LoVo (cell line): ENCODE results near the gene ITPRIPL2.

Experiments
- DNase-seq: peaks from one replicate; pipeline ENCODE4 v3.0.0-alpha.2; 2016; ENCODE audit warnings: low spot score

ITPRIPL2 gene

DNA sequence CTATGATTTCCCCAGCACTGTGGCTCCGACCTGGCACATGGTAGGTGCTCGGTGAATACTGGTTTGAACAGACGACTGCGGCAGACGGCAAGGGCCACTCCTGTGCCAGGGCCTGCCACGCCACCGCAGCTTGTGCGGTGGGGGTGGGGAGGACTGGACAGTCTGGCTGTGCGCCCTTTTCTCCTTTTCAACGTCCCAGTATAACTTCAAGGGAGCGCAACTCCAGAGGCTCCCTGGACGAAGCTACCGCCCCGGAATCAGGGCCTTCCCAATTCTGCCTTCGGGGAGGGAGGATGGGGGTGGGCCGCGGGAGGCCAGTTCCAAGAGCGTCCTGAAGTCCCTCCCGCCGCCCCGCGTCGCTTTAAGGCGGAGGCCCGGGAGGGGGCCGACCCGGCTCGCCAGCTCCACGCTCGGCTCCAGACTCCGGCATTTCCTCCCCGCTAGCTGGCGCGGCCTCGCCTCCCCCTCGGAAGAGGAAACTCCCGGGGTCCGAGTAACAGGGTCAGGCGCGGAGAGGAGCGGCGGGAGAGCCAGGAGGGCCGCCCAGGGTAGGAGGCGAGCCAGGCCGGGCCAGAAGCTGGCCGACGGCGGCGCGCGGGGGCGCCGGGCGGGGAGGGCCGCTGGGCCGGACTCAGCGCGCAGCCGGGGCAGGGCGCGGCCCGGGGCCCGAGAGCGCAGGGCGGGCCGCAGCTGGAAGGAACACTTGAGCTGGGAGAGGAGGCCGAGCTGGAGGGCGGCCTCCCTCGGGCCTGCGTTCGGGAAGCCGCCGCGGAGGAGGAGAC lies at the start of gene ITPRIPL2:
Gene ITPRIPL2, plus strand, starts transcription at position 388 of the 782 bp plus-strand sequence. CDS start 498 bp downstream, outside the sequence.
- peak; percentile 83 for DNase-seq

DNA sequence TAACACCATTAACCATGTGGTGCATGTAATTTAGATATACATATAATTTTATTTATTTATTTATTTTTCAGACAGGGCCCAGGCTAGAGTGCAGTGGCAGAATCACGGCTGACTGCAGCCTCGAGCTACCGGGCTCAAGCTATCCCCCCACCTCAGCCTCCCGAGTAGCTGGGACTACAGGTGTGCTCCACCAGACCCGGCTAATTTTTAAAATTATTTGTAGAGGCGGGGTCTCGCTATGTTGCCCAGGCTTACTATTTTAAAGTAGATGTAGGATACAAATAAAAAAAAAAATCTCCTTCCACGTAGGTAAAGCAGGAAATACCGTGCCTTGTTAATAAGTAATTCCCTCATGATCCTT lies 46.8 kb upstream of the ITPRIPL2 start:
- DNase-seq, result no peak

DNA sequence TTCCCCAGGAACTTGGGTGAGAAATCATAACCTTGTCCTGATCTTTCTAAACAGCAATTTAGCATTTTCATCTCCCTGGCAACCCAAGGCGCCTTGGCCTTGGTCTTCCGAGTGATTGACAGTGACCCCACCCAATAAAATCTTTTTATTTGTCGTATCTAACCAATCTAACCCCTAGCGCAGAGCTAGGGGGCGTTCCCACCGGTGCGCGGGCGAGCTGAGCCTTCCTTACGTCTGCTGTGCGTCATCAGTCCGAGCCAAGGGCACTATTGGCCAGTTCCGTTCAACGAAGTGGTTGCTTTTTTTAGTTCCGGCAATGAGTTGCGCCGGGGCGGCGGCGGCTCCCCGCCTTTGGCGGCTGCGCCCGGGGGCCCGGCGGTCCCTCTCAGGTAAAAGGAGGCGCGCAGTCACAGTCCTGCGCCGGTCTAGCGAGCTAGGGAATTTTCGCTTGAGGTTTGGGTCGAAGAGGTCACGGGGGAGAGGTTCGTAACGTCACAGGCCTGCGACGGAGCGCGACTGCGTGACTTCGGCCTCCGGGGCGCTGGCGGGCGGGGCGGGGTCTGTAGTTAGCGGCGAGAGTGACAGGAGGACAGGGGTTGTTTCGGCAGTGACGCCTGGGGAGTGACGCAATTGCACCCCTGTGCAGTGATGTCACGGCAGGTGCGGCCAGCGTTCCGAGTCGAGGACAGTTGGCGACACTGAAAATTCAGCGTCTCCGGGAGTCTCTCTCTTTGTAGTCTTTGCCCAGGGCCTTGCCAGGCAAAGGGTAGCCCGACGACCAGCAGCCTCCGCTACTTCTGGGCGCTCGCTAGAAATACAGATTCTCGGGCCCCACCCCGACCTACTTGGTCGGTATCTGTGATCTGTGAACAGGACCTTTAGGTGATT lies 46.2 kb upstream of the ITPRIPL2 start, which contains the start of gene COQ7:
Gene COQ7, plus strand, starts transcription at position 266 of the 888 bp plus-strand sequence. Its CDS starts 51 bp downstream, at position 317.
- DNase-seq, result peak; percentile 99

DNA sequence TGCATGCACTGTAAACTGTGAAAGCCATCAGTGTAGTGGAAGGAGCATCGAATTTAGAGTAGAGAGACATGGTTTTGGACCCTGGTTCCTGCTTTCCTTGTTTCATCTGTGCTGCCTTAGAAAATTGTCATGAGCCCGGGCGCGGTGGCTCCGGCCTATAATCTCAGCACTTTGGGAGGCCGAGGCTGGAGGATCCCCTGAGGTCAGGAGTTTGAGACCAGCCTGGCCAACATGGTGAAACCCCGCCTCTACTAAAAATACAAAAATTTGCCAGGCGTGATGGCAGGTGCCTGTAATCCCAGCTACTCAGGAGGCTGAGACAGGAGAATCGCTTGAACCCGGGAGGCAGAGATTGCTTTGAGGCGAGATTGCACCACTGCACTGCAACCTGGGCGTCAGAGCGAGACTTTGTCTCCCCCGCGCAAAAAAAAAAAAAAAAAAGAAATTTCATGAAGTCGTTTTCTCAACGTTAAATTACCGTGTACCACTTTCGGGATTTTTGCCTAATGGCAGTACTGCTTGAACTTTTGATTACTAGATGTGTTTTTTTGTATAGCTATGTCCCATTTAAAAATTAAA lies 45.4 kb upstream of the ITPRIPL2 start:
- no peak for DNase-seq

DNA sequence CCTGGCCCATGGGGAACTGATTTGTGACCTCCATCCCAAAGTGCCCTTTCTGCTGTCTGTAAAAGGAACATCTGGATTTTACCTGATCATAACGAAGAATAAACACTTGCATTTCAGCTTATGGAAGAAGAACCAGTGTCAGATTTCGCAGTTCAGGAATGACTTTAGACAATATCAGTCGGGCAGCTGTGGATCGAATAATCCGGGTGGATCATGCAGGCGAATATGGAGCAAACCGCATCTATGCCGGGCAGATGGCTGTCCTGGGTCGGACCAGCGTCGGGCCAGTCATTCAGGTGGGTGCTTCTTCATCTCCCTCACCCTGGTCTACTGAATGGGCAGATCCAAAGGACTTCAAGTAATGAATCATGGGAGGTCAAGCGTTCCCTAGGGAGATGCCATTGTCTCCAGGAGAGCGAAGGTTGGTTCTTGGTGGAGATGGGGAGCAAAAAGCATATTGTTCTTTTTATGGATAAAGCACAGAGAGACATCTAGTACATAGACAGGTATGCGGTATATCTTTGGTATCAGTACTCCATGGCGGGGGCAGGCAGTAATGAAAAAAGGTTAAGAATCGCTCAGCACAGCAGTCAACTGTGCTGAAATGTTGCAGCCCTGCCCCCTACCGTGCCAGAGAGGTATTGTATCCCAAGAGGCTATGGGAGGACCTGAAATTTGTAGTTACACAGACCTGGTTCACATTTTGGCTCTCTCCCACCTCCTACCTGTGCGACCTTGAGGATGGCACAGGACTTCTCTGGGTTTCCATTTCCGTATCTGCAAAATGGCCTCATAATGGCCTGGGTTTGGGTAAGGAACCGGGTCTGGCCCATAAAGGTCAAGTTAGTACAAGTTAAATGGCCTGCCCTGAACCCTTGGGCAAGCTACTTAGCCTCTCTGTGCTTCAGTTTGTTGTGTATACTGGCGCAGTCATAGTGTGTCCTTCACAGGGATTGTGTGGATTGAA lies 41.7 kb upstream of the ITPRIPL2 start:
- peak; percentile 60 for DNase-seq

DNA sequence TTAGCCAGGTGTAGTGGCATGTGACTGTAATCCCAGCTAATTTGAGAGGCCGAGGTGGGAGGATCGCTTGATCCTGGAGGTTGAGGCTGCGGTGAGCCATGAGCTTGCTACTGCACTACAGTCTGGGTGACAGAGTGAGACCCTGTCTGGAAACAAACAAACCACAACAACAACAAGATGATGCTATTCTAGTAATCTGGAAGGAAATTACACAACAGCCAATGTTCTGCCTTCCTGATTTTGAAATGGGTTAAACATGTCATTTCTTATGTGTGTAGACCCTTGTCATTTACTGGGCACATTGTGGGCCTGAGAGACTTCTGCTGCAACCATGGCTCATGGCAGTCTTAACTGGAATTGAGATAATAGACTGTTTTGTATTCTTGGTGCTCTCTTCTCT lies 40.4 kb upstream of the ITPRIPL2 start:
- no peak for DNase-seq

DNA sequence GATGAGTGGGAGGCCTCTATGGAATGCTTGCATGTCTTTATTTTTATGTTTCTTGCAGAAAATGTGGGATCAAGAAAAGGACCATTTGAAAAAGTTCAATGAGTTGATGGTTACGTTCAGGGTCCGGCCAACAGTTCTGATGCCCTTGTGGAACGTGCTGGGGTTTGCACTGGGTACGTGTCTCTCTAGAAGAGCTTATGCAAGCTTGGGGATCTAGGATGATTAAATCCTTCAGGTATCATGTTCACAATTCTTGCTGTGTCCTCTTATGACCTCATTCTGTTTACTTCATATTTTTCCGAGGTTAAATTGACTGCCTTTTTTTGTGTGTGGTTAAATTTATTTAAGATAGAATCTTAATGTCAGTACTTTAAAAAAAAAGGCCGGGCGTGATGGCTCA lies 39.9 kb upstream of the ITPRIPL2 start:
- DNase-seq, result no peak

DNA sequence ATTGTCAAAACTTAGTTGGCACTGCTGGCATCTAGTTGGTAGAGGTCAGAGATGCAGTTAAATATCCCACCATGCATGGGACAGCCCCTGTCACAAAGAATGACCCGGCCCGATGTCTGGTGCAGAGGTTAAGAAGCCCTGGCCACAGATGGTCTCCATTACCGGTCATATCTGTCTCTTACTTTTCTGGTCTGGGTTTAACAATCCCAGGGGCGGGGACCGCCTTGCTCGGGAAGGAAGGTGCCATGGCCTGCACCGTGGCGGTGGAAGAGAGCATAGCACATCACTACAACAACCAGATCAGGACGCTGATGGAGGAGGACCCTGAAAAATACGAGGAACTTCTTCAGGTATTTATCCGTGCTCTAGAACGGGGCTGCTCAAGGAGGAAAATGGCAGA lies 38.3 kb upstream of the ITPRIPL2 start:
- DNase-seq, result no peak

DNA sequence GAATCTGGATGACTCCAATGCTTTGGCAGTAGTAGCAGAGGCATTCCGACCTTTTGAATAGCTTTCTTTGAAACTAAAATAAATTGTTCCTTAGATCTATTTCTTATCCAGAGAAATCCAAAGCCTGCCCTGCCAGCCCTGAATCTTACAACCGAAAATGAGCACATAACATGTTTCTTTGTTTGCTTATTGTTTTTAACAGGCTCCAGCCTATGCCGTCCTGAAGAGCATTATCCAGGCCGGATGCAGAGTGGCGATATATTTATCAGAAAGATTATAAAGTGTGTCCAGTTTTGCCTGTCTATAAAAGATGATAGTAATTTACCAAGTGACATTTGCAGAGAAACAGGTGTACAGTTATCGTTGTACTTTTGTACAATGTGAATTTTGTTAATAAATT lies 35.9 kb upstream of the ITPRIPL2 start:
- DNase-seq, result no peak

DNA sequence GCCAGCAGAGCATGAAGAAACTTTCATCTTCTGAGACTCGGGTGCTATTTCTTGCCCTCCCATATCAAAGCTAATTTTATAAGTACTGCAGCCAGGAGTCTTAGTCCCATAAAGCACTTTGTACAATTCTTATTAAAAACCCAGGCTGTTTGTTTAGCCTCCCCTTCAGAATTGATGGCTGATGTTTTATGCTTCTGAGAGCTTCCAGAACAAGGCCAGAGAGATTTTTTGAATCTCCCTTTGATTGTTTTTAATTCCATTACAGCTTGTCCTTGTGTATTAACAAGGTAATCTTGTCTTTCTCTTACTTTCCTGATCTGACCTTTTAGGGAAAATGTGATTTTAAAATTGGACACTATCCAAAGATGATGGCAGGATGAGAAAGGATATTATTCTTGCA lies 30.1 kb upstream of the ITPRIPL2 start:
- DNase-seq, result no peak

DNA sequence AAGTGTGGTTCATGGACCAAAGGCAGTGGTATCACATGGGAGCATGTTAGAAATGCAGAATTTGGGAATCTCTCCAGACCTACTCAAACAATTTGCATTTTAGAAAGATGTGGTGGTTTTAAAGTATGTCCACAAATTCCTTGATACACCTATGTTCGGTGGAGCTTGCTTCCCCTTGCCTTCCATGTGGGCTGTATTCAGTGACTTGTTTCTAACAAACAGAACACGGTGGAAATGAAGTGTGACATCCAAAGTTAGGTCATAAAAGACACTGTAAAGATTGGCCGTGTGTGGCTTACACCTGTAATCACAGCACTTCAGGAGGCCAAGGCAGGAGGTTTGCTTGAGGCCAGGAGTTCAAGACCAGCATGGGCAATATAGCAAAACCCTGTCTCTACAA lies 29.6 kb upstream of the ITPRIPL2 start:
- DNase-seq, result no peak

DNA sequence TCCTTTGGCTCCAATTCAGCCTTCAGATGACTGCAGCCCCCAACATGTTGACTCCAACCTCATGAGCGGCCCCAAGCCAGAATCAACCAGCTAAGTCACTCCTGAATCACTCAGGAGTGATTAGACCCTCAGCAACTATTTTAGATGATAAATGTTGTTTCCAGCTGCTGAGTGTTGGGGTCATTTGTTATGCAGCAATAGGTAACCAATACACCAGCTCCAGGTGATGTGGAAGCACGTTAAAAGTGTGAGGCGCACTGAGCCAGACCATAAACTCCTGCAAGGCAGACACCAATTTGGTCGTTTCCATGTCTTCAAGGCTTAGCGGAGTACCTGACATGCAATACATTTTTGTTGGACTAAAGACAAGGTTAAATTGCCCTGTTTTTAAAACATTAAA lies 28.9 kb upstream of the ITPRIPL2 start:
- DNase-seq, result no peak

DNA sequence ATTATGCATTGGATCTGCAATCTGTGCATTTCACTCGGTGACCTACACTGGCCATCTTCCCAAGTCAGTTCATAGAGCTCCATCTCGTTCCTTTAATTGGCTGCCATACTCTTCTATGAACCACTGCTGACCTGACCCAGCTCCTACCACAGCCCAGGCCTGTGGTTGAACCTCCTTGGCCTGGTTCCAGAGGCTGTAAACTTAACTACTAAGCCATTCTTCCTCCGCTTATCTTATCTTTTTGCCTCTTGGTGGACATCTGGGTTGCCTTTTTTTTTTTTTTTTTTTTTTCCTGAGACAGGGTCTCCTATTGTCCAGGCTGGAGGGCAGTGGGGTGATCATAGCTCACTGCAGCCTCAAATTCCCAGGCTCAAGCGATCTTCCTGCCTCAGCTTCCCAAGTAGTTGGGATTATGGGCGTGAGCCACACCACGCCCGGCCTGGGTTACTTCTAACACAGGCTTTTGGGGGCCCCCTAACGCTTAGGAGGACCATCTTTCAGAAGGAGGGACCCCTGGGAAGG lies 28.0 kb upstream of the ITPRIPL2 start:
- DNase-seq, result peak; percentile 75

DNA sequence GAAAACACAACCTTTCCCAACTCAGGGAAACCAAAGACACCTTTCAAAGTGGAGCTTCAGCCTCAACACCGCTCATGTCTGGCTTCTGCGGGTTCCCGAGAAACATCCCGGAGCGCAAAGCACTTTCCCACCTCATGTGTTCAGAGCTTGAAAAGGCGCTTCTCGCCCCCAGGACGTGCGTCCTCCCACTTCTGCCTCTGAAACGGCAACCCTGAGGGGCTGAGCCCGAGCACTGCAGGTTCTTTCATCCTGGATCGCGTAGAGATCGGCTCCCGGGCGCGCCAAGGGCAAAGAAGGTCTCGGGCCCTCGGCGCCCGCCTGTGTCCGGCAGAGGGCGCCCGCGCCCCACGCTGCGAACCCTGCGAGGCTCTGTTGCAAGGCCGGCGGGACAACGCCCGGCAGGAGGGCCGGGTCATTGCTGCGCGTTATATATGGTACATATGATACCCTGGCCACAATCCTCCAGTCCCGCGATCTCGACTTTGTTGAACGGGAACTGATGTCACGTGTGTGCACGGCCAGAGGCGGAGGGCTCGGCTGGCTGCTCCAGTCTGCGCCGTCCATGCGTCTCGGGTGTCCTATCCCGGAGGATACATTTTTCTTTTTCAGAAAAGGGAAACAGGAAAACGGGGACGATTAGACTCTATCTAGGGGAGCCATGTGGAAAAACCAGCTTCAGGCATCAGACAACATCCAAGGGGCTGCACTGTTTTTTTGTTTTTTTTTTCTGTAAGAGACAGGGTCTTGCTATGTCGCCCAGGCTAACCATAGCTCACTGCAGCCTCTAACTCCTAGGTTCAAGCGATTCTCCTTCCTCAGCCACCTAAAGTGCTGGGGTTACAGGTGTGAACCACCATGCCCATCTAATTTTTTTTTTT lies 27.2 kb upstream of the ITPRIPL2 start:
- peak; percentile 95 for DNase-seq

DNA sequence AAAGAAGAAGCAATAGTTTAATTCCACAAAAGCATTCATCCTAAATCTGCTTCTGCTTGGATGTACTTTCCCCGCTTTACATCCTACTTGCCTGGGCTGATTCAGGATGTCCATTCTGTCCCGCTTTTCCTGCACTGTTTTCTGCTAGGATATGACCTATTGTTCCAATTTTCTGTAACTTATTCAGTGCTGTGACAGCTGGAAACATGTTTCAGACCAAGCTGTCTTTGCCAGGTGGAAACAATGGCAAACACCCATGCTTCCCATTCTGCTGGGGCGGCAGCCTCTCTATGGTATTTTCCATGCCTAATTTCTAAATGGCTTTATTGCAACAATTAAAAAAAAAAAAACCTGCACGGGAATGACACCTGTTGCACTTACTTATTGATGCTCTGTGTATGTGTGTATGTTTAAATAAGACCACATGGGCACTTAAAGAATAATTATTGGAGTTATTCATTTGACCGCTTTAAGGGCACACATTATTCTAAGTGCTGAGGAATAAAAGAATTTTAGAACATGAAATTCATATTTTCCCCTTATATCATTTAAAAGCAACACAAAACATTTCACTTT lies 25.3 kb upstream of the ITPRIPL2 start:
- DNase-seq, result no peak

DNA sequence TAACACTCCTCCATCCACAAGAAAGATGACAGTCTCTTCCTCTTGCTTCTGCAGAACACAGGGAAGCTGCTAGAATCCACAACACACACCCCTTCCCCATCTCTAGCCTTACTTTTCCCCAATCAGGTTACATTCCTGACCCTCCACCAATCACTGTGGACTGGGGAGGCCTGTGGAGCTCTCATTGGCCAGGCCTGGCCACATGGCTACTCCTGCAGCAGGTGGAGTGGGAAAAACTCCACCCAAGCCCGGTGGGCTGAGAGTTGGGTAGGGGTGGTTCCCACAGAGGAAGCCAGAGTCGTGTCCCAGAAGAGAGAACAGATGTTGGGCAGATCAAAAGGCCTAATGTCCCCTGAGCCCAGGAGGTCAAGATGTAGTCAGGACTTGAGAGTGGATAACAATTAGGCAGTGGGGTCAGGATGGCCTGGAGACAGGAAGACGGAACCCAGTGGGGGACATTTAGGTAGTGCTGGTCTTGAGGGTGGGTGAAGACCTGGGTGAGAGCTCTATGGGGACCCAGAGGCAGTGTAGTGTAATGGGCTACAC lies 24.3 kb upstream of the ITPRIPL2 start:
- DNase-seq, result no peak

DNA sequence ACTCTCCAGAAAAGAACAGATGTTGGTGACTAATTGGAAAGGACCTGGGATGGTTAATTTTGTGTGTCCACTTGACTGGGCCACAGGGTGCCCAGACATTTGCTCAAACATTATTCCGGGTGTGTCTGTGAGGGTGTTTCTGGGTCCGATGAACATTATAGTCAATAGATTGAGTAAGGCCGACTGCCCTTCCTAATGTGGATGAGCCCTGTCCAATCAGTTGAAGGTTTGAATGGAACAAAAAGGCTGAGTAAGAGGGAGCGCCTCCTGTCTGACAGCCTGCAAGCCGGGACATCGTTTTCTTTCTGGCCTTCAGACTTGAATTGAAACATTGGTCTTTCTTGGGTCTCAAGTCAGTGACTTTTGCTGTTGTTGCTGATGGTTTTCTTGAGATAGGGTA lies 22.8 kb upstream of the ITPRIPL2 start:
- DNase-seq, result no peak

DNA sequence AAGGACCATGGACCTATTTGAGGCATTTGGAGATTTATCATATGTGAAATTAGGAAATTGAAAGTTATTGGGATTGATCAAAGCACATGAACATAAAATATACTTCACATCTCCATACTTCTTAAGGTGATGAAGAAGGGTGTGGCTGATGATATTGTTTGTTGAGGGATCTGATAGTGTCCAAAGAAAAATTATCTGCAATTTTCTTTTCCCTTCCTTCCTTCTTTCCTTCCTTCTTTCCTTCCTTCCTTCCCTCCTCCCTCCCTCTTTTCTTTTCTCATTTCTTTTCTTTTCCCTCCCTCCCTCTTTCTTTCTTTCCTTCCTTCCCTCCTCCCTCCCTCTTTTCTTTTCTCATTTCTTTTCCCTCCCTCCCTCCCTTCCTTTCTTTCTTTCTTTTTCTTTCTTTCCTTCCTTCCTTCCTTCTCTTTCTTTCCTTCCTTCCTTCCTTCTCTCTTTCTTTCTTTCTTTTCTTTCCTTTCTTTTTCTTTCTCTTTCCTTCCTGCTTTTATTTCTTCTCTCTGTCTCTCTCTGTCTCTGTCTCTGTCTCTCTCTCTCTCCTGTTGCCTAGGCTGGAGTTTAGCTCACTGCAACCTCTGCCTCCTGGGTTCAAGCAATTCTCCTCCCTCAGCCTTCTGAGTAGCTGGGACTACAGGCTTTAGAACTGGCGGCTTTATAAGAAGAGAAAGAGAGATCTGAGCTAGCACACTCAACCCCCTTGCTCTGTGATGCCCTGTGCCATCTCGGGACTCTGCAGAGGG lies 20.9 kb upstream of the ITPRIPL2 start:
- no peak for DNase-seq
